Measurements from ENCODE around the gene TBCCD1.
A peak's percentile ranks its signal among the peaks of the same experiment; 100 is the strongest.

The TBCCD1 gene

GRCh38 chr3:186566772-186567071 is 417 bp downstream of the TBCCD1 start:
- peak overlapping the region; percentile 85 for H3K4me2 ChIP-seq (ENCODE audit: insufficient read depth, low read length)
- no peaks in the 10 kb centered on the region for H3K27me3 ChIP-seq (ENCODE audit: insufficient read depth, low read length, poor library complexity)
- no peaks in the 10 kb centered on the region for H3K9me3 ChIP-seq (ENCODE audit: insufficient read depth, low read length, severe bottlenecking)
- peaks cover 67% of the 10 kb centered on the region for H3K4me1 ChIP-seq (ENCODE audit: insufficient read depth, low read length)
- H3K27ac ChIP-seq (ENCODE audit: low read length) = peak overlapping the region; percentile 75
- DNase-seq (no peak), ATAC-seq (ENCODE audit: insufficient read depth, low read depth) (no peak)
- peaks cover 80% of the 10 kb centered on the region for H3K79me2 ChIP-seq (ENCODE audit: insufficient read depth, low read length)
- peaks cover 24% of the 10 kb centered on the region; the same call in 1 of the 2 replicates for H3K36me3 ChIP-seq (ENCODE audit: insufficient read depth, low read length)
- peak overlapping the region; percentile 87 for H3K9ac ChIP-seq (ENCODE audit: low read depth, low read length)
- peaks cover 5% of the 10 kb centered on the region; the same call in 1 of the 2 replicates for H4K20me1 ChIP-seq (ENCODE audit: insufficient read depth, low read length)
- peak overlapping the region; percentile 64 to 89 for H3K4me3 ChIP-seq (ENCODE audit: low read depth in 1 of 2, low read length in 2 of 2)
- H2AFZ ChIP-seq (ENCODE audit: low read depth, low read length) = peak overlapping the region; percentile 97
- TF ChIP-seq EZH2 (IDR thresholded peaks at IDR 0.05; ENCODE audit: borderline replicate concordance, low read depth, low read length, severe bottlenecking) (no peak), CTCF (IDR thresholded peaks at IDR 0.05; ENCODE audit: borderline replicate concordance, extremely low read depth, low read length, poor library complexity, severe bottlenecking) (no peak)

DNA sequence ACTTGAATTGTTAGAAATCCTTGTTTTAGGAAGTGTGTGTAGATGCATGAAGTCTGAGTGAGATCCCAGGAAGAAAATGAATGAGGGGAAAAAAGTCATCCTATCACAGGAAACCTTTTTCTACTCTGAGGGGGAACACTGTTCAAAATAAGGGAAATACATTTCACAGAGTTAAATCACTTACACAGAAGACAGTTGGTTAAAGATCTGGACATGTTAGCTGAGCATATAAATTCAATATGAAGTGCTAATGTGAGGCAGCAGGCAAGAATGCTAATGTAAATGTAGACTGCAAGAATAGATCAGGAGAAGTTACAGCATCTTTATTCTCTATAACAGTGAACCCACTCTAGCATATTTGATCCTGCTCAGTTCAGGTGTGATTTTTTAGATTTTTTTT is 2.6 kb downstream of the TBCCD1 start:
- no peak overlapping the region for H2AFZ ChIP-seq (ENCODE audit: low read depth, low read length)
- DNase-seq (no peak), ATAC-seq (ENCODE audit: insufficient read depth, low read depth) (no peak)
- H4K20me1 ChIP-seq (ENCODE audit: insufficient read depth, low read length) = peaks cover 2% of the 10 kb centered on the region; the same call in 1 of the 2 replicates
- no peaks in the 10 kb centered on the region for H3K27me3 ChIP-seq (ENCODE audit: insufficient read depth, low read length, poor library complexity)
- TF ChIP-seq CTCF (IDR thresholded peaks at IDR 0.05; ENCODE audit: borderline replicate concordance, extremely low read depth, low read length, poor library complexity, severe bottlenecking) (no peak), EZH2 (IDR thresholded peaks at IDR 0.05; ENCODE audit: borderline replicate concordance, low read depth, low read length, severe bottlenecking) (no peak)
- H3K9me3 ChIP-seq (ENCODE audit: insufficient read depth, low read length, severe bottlenecking) = no peaks in the 10 kb centered on the region
- no peak overlapping the region for H3K27ac ChIP-seq (ENCODE audit: low read length)
- peaks cover 79% of the 10 kb centered on the region for H3K79me2 ChIP-seq (ENCODE audit: insufficient read depth, low read length)
- H3K36me3 ChIP-seq (ENCODE audit: insufficient read depth, low read length) = peaks cover 25% of the 10 kb centered on the region; the same call in 1 of the 2 replicates
- peak overlapping the region; percentile 12; the same call in 1 of the 2 replicates for H3K4me2 ChIP-seq (ENCODE audit: insufficient read depth, low read length)
- peaks cover 56% of the 10 kb centered on the region for H3K4me1 ChIP-seq (ENCODE audit: insufficient read depth, low read length)
- H3K9ac ChIP-seq (ENCODE audit: low read depth, low read length) = no peak overlapping the region
- no peak overlapping the region for H3K4me3 ChIP-seq (ENCODE audit: low read depth in 1 of 2, low read length in 2 of 2)

DNA sequence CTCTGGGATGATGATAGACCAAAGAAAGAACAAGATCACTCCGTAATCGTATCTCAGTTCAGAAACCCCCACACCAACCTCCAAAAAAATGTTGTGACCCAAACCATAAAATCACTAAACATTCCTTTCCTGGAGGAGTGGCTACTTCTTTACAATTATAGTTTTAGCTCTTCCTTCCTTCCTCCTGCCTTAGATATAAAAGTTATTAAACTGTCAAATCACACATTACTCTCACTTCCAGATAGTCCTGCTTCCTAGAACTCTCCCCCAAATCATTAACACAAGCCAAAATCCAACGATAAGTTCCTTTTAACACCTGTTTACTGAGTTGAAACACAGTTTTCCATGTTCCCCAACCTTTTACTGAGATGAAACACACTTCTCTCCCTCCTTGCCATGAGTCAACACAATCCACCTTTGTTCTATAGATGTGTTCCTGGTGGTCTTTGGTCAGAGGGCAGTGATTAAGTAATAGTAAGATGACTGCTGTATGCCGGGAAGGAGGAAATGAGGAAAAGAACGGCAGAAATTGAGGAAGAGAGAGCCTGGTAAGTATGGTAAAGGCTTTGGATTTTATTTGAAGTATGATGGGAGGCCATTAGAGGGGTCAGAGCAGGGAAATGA is 14.6 kb downstream of the TBCCD1 start:
- Histone ChIP-seq H3K79me2 (ENCODE audit: insufficient read depth, low read length) (no peaks in the 10 kb centered on the region), H2AFZ (ENCODE audit: low read depth, low read length) (no peak overlapping the region), H3K4me3 (ENCODE audit: low read depth in 1 of 2, low read length in 2 of 2) (no peak overlapping the region), H3K9ac (ENCODE audit: low read depth, low read length) (no peak overlapping the region), H3K27ac (ENCODE audit: low read length) (no peak overlapping the region), H4K20me1 (ENCODE audit: insufficient read depth, low read length) (no peaks in the 10 kb centered on the region), H3K27me3 (ENCODE audit: insufficient read depth, low read length, poor library complexity) (no peaks in the 10 kb centered on the region), H3K4me1 (ENCODE audit: insufficient read depth, low read length) (no peaks in the 10 kb centered on the region), H3K4me2 (ENCODE audit: insufficient read depth, low read length) (no peak overlapping the region), H3K36me3 (ENCODE audit: insufficient read depth, low read length) (peaks cover 85% of the 10 kb centered on the region), H3K9me3 (ENCODE audit: insufficient read depth, low read length, severe bottlenecking) (no peaks in the 10 kb centered on the region)
- no peak for ATAC-seq (ENCODE audit: insufficient read depth, low read depth)
- TF ChIP-seq EZH2 (IDR thresholded peaks at IDR 0.05; ENCODE audit: borderline replicate concordance, low read depth, low read length, severe bottlenecking) (no peak), CTCF (IDR thresholded peaks at IDR 0.05; ENCODE audit: borderline replicate concordance, extremely low read depth, low read length, poor library complexity, severe bottlenecking) (no peak)
- no peak for DNase-seq
